Jurkat, Clone E6-1 (cell line): ENCODE measurements around the gene CC2D1A.
"Not testable (repeated sequence)": the region's sequence is repeated elsewhere in the genome, so short reads cannot be mapped to it uniquely, and the experiment has no call there.

ENCODE experiments used
- DNase-seq: peaks from one replicate; pipeline ENCODE4 v3.0.0-alpha.2; 2011; ENCODE audit warnings: low read depth, low spot score
- H3K4me3 ChIP-seq: 2 replicates; pipeline ENCODE4 v1.5.1; 2011; ENCODE audit warnings: mild to moderate bottlenecking, low read length, control low read depth, moderate library complexity

CC2D1A gene

DNA sequence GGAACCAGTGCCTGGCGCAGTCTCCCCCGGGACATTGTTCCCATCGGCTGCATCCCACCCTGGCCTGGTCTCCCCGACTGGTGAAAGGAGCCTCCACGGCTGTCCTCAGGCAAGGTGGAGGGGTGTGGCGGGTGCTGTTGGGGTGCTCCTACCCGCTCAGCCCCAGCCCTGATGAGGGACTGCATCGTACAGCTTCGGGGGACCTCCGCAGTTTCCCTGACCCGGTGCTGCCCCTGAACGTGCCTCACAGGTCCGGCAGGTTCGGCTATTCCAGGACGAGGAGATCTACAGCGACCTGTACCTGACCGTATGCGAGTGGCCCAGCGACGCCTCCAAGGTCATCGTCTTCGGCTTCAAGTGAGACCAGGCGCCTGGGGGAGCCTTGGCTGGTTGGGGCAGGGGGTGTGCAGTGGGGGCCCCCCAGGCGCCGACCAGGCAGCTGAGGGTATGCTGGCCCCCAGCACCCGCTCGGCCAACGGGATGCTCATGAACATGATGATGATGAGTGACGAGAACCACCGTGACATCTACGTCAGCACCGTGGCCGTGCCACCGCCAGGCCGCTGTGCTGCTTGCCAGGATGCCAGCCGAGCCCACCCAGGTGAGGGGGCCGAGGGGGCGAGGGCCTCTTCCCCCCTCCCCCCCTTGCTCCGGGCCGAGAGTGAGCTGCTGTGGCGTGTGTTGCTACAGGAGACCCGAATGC is 49.8 kb downstream of the CC2D1A start:
- DNase-seq = no peak
- no peak overlapping the region for H3K4me3 ChIP-seq

DNA sequence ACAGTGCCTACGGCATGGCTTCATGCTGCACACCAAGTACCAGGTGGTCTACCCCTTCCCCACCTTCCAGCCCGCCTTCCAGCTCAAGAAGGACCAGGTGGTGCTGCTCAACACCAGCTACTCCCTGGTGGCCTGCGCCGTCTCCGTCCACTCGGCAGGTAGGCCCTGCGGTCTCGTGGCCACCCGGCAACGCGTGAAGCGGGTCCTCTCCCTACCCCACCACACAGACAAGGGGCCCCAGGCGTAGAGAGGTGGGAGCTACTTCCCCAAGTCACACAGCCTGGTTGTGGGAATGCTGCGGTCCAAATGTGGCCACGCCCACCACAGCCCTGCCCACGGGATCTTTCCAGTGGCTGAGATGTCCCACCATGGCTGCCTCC is 50.4 kb downstream of the CC2D1A start:
- no peak overlapping the region for H3K4me3 ChIP-seq
- DNase-seq = no peak

DNA sequence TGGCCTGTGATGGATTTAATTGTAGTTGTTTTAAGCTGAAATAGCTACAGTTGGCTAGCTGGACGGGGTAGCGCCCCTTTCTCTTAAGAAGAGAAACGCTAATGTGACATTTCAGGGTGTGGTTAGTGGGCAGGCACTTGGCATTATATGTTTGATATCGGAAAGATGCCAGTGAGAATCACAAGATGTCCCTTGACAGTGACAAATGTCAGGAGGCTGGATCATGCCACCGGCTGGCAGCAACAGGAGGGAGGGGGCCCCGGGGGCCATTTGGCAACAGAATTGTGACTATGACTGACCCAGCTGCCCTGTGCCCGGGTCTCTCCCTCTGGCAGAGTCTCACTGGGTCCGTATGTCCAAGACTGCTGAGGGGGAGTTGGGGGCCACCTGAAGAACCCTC is 51.0 kb downstream of the CC2D1A start:
- no peak for DNase-seq
- H3K4me3 ChIP-seq = no peak overlapping the region

DNA sequence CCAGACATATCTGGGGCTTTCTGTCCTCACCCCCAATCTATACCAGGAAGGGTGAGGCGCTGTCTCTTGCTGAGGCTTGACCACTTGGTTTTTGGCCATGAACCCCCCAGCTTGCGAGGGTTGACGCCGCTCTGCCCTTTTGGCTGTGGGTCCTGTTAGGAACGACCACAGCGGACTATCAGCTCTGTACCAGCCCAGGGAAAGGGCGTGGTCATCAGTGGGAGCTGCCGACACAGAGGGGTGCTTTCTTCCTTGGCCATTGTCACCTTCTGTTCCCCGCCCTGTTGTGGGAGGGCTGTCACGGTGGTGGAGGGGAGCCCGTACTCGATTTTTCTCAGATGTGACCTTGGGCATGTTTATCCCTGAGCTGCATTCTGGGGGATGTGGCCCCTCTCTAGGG is 52.0 kb downstream of the CC2D1A start:
- no peak overlapping the region for H3K4me3 ChIP-seq
- no peak for DNase-seq

DNA sequence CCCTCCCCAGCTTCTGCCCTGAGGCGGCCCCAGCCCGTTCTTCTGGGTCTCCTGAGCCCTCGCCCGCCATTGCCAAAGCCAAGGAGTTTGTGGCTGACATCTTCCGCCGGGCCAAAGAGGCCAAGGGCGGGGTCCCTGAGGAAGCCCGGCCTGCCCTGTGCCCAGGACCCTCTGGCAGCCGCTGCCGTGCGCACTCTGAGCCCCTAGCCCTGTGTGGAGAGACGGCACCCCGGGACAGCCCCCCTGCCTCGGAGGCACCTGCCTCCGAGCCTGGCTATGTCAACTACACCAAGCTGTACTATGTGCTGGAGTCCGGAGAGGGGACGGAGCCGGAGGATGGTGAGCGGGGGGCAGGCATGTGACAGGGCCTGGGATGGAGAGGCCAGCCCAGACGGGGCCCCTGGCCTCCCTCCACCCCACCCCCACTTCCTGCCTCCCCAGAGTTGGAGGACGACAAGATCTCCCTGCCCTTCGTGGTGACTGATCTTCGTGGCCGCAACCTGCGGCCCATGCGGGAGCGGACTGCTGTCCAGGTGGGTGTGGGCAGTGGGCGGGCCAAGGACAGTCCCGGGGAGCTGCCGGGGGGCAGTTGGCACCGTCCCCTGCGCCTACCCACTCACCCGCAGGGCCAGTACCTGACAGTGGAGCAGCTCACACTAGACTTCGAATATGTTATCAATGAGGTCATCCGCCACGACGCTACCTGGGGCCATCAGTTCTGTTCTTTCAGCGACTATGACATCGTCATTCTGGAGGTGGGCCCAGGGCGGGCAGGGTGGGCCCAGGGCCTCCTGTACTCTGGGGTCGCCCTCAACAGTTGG is 53.4 kb downstream of the CC2D1A start:
- no peak for DNase-seq

DNA sequence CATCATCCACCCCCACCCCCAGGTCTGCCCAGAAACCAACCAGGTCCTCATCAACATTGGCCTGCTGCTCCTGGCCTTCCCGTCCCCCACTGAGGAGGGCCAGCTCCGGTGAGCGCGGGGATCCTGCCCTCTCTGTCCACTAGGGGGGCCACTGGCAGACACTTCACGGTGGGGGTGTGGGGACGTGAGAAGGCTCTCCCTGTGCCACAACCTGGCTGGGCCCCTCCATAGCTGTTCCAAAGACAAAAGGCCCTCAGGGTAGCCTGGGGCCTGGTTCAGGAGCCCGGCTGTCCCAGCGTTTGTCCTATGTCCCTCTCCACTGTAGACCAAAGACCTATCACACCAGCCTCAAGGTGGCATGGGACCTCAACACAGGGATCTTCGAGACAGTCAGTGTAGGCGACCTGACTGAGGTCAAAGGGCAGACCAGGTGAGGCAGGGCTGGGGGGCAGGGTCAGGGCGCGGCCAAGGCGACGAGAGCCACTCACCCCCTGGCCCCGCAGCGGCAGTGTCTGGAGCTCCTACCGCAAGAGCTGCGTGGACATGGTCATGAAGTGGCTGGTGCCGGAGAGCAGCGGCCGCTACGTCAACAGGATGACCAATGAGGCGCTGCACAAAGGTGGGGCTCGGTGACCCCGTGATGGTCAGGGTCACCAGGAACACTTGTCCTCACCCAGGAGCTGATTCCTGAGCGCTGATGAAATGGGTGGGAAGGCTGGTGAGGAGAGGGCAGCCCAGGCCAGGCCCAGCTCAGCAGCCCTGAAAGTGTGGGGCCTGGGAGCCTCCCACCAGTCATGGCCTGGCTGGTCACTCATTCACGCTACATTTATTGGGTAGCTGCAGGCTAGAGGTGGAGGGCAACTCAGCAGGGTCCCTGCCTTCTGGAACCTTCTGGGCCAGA is 54.2 kb downstream of the CC2D1A start:
- no peak overlapping the region for H3K4me3 ChIP-seq
- DNase-seq = no peak

More for the DNA sequence above, 53.4 kb downstream of the CC2D1A start:
- H3K4me3 ChIP-seq = no peak overlapping the region

DNA sequence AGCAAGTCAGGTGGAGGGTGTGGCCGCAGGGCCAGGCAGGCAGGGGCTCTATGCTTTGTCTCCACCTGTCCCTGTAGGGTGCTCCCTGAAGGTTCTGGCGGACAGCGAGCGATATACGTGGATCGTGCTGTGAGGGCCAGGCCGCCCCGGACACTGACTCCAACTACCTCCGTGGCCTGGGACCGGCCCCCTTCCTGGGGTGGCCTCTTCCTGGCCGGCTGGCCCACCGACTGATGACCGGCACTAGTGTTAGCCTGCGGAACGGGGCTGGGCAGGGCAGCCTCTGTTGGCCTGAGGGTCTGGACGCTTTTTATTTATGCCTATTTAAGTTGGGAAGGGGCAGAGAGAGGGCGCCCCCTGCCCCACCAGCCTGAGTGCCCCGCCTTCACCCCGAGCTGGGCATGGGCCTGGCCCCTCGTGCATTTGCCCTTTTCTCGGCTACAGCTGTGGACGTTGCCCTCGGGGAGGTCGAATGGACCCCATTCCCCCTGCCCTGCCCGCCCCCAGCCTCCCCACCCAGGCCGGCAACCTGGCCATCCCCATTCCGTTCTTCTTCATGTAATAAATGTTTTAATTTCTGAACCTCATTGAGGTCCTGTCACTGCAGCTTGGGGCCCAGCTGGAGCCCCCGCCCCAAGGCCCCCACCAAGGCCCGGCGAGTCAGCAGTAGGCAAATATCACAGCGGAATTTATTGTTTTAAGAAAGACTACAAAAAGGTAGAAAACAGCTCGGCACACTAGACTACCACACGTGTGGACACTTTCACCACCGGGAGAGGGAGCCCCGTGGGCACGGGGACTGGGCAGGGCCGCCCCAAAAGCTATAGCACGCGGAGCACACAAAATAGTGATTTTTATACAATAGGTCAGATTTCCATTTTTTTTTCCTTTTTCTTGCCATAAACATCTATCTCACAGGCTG is 55.1 kb downstream of the CC2D1A start:
- DNase-seq = no peak
- H3K4me3 ChIP-seq = no peak overlapping the region

DNA sequence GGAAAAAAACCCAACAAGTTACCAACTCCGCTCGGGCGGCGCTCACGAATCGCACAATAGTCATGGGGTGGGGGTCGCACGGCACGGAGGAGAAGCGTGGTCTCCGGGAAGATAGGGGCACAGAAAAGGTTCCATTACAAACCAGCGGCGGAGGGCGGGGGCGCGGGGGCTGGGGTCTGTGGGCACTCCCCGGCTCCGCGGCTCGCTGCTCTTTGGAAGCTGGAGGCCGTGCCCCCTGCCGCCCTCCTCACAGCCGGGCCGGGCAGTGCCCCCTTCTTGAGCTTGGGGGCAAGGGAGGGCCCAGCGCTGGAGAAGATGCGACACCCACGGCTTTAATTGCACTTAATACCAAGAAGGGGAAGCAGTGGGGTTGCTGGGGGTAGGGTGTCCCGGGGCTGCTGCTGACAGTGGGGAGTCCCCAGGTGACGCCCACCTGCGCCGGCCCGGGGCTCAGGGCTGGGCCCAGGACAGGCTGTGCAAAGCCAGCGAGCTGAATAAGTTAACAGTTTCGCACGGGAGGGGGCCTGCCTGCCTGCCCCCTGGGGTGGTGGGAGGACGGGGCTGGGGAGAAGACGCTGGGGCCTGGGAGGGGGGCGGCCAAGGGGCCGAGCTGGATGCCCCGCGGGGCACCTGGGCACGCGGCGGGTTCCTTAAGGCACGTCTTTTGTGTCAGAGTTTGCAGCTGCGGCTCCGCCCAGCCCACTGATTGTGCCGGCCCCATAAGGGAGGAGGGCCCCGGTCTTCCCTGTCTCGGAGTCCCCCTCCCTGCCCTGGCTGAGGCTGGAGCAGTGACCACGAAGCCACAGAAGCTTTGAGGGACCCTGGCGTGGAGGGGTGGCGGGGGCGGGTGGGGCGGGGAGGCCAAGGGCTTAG is 56.1 kb downstream of the CC2D1A start:
- no peak overlapping the region for H3K4me3 ChIP-seq
- DNase-seq = no peak

DNA sequence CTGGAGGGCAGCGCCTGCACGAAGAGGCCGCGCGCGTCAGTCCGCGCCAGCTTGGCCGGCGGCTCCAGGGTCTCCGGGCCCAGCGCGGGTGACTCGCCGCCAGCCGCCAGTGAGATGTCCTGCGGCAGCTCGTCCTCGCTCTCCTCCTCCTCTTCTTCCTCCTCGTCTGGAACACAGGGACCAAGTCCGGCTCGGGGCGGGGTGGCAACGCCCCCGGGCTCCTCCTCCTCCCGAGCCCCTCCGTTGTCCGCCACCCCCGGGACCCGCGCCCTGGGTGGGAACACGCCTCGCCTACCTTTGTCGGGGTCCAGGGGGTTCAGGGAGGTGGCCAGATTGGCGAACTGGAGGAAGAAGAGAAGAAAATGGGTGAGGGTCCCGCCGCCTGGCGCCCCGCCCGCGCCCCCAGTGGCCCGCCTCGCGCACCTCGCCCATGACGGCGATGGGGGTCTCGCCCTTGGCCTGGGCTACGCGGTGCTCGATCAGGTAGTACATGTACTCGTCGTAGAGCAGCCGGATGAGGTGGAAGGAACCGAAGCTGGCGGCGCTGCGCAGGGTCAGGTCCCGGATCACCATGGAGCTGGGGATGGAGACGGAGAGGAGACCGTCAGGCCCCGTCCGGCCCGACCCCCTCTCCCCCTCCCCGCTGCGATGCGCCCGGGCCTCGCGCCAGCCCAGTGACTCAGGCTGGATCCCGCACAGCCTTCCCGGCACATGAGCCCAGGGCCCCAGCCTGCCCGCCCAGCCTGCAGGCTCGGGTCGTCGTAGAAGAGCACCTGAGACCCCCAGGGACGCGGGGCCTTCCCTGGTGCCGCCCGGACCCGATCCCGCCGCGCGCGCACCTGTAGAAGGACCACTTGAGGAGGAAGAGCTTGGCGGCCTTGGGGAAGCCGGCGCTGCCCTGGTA is 57.0 kb downstream of the CC2D1A start:
- DNase-seq = no peak
- no peak overlapping the region for H3K4me3 ChIP-seq

DNA sequence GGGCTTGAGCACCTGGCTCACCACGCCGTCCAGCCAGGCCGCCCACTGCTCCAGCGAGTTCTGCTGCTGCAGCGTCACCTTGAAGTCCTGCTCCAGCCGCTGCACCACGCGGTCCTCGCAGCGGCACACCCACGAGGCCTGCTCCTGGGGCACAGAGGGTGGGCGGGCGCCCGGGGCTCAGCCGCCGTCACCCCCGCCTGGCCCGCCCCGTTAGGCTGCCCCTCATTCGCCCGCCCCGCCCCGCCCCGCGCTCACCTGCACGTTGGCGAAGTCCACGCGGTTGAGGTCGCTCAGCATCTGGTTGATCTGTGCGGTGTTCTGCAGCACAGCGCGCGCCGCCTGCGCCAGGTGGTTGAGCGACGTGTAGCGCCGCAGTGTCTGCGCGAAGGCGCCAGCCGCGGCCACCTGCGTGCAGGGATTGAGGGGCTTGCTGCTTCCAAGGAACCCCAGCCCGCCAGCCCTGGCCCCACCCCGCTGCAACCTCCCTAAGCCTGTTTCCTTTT is 57.7 kb downstream of the CC2D1A start:
- no peak for DNase-seq
- H3K4me3 ChIP-seq = no peak overlapping the region

DNA sequence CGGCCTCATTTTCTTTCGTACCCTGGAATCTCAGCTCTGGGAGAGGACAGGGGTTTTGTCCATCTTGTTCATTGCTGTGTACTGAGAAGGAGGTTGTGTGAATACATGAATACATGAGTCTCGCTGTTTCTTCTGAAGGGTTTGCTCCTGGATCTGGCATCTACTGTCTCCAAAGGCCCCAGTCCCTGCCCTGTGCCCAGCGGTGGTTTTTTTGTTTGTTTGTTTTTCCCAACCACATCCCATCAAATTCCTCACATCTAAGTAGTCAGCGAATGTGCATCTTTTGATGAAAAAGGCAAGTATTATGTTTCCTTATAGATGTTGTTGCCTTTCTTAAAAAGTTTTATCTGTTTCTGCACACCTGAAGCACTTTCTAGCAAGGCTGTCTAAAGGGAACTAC is 58.8 kb downstream of the CC2D1A start:
- H3K4me3 ChIP-seq = no peak overlapping the region
- DNase-seq = no peak

DNA sequence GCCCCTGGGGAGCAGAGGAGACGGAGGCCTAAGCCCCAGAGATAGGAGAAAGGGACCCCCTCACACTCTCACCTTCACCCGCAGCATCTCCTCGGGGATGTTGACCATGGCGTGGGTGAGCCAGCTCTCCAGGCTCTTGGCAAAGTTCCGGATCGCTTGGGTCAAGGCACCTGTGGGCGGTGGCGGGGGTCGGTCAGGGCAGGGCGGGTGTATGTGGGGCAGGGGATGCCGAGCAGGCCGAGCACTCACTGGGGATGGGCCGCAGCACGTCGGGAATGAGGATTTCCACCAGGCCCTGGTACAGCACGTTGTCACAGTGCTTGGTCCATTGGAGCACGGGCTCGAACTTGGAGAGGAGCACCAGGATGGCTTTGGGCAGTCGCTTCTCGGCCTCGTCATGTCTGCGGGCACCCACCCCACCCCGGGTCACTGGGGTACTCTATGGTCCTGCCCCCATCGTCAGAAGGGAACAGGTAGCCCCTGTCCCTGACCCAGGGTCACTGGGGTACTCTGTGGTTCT is 59.4 kb downstream of the CC2D1A start:
- no peak for DNase-seq
- H3K4me3 ChIP-seq = no peak overlapping the region

DNA sequence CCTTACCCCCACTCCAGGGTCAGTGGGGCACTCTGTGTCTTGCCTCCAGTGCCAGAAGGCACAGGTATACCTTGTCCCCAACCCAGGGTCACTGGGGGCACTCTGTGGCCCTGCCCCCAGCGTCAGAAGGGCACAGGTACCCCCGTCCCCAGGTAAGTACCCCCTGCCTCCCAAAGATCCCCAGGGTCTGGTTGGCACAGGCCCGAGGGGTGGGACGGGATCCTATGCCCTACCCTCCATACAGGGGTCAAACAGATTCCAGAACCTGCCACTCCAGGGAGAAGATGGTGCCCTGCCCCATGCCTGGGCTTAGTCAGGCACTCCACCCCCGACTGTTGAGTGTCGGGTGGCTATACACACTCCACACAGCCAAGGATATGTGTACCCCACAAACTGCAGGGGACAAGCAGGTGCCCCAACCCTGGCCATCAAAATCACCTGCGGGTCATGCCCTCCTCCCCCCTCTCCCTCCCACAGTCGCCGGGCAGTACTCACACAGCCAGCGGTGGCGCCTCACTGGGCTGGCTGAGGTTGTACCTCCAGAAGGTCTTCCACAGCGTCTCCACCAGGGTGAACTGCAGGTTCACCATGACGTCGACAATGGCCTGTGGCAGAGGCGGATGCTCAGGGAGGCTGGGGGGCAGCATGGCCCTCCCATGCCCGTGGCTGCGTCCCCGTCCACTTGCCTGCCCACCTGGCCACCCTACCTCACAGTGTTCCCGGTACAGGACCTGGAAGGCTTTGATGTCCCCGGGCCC is 60.1 kb downstream of the CC2D1A start:
- DNase-seq = no peak
- no peak overlapping the region for H3K4me3 ChIP-seq

DNA sequence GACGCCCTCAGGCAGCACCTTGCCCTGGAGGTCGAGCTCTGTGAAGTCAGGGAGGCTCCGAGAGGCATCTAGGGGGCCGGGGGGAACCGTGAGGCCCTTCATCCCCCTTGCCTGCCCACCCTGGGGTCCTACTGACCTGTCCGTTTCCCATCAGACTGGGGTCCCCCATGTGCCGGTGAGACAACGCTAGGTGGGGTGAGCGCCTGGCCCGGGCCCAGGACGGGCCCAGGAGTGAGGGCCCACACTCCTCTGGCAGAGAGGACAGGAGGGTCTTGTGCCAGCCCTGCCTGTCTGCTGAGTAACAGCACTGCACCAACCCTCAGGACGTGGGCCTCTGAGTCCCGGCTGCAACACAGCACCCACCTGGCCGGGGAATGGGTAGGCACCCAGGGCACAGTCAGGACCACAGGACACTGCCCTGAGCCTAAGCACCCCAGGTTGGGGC is 60.7 kb downstream of the CC2D1A start:
- no peak for DNase-seq

DNA sequence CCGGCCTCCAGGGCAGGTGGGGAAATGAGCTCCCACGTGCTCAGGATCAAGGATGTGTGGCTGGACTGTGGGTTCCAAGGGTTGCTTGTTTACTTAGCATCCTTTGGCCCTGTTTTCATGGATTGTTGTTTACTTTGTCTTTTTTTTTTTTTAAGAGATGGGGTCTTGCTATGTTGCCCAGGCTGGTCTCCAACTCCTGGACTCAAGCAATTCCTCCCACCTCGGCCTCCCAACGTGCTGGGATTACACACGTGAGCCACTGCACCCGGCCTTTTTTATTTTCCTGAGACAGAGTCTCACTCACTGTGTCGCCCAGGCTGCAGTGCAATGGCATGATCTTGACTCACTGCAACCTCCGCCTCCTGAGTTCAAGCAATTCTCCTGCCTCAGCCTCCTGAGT is 61.2 kb downstream of the CC2D1A start:
- DNase-seq = not testable (repeated sequence)

More for the DNA sequence above, 60.7 kb downstream of the CC2D1A start:
- no peak overlapping the region for H3K4me3 ChIP-seq

More for the DNA sequence above, 61.2 kb downstream of the CC2D1A start:
- not testable (repeated sequence) for H3K4me3 ChIP-seq
